ENCODE measurements around the gene FARS2. TPM values are rescaled to one million over a fixed set of nuclear protein-coding genes. Genes with fewer than 3 reads are reported as not detected.

The FARS2 gene
- total and polyA plus RNA-seq, 2 donors (not counting 1 experiment from before 2014, with no cell fraction given): 33.0 to 35.5 TPM

DNA sequence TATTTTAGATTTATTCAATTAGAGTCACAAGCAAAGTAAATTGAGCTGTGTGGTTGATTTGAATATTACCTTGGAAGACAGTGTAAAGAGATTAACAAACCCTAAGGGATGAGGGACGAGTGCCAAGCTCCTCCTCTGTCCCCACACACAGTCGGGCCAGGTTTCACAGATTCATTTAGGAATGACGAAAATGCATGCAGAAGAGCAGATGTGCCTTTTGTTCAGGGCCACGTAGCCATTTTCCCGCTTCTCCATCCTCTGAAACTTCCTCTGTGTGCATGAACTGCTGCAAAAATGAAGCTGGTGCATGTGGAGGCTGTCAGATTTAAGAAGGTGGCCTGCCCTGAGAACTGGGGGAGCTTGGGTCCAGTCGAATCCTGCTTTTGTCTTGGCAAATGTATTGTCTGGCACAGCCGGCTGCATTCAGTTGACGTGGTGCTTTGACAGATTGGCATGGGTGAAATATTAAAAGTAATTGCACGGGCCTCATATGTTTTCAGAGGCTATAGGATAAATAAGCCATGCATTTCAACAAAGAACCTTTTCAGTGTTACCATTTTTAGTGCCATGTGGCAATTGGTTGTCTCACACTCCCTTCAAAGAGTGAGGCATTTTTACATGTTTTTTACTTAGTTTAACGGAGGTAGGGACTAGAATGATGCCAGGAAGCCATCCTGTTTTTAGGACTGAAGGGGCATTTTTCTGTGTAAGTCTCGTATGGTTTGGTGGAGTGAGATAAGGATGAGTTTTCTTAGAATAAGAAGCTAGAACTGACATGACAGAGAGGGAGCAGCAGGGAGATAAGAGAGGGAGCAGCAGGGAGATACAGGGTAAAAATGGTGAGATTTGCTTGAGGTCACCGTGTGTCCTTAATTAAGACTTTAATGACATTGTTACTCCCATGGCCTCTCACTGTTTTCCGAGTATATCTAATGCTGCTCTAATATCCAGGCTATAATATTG, 384.3 kb downstream of the FARS2 start:
- Histone ChIP-seq H3K36me3 (replicated peaks in 1 of 2; ENCODE audit: control extremely low read depth in 1 of 2, control insufficient read depth in 1 of 2, extremely low read depth in 1 of 2, insufficient read depth in 2 of 2, low read length in 1 of 2) (peaks cover 0 to 5% of the 10 kb centered on the region in 2 experiments), H3K4me1 (ENCODE audit: control insufficient read depth in 2 of 2, insufficient read depth in 2 of 2, low read length in 2 of 2) (peaks cover 10% of the 10 kb centered on the region in 2 donors), H3K4me3 (ENCODE audit: control extremely low read depth in 1 of 5, extremely low read depth in 1 of 5, insufficient read depth in 1 of 5, low read depth in 2 of 5, low read length in 4 of 5) (no peak overlapping the region), H3K9ac (ENCODE audit: low read length) (no peak overlapping the region), H2AFZ (ENCODE audit: insufficient read depth, low read depth, low read length, poor library complexity, severe bottlenecking) (no peak overlapping the region), H3K9me3 (ENCODE audit: control extremely low read depth in 1 of 3, control insufficient read depth in 2 of 3, insufficient read depth in 1 of 3, low read length in 2 of 3) (peaks cover 0 to 8% (median 4%) of the 10 kb centered on the region in 3 donors), H3K4me2 (replicated peaks; ENCODE audit: low read depth, low read length, poor library complexity, severe bottlenecking) (no peak overlapping the region), H3K79me2 (ENCODE audit: control insufficient read depth, insufficient read depth, low read length) (no peaks in the 10 kb centered on the region), H3K27ac (ENCODE audit: low read length in 2 of 2) (no peak overlapping the region), H4K20me1 (ENCODE audit: control insufficient read depth, insufficient read depth, low read length, poor library complexity, severe bottlenecking) (no peaks in the 10 kb centered on the region), H3K27me3 (replicated peaks in 1 of 4; ENCODE audit: control extremely low read depth in 1 of 4, control insufficient read depth in 3 of 4, insufficient read depth in 4 of 4, low read length in 3 of 4) (no peaks in the 10 kb centered on the region)
- DNase-seq: no peak
- H3K9me3 Mint-ChIP-seq (ENCODE audit: insufficient read depth): peaks cover 3% of the 10 kb centered on the region
- no peak overlapping the region for H3K4me3 Mint-ChIP-seq
- POLR2A ChIA-PET: no interaction called here
- no peak overlapping the region for H3K27ac Mint-ChIP-seq
- 94% methylated on average over 8 of the region's 13 CpGs for WGBS (ENCODE audit: insufficient coverage)
- peaks cover 18% of the 10 kb centered on the region for H3K4me1 Mint-ChIP-seq
- CTCF ChIA-PET: no interaction called here
- TF ChIP-seq EZH2 (IDR thresholded peaks at IDR 0.05; ENCODE audit: borderline replicate concordance, insufficient read depth, low read depth, low read length, poor library complexity, severe bottlenecking): no peak
- TF ChIP-seq, protein P1, sequence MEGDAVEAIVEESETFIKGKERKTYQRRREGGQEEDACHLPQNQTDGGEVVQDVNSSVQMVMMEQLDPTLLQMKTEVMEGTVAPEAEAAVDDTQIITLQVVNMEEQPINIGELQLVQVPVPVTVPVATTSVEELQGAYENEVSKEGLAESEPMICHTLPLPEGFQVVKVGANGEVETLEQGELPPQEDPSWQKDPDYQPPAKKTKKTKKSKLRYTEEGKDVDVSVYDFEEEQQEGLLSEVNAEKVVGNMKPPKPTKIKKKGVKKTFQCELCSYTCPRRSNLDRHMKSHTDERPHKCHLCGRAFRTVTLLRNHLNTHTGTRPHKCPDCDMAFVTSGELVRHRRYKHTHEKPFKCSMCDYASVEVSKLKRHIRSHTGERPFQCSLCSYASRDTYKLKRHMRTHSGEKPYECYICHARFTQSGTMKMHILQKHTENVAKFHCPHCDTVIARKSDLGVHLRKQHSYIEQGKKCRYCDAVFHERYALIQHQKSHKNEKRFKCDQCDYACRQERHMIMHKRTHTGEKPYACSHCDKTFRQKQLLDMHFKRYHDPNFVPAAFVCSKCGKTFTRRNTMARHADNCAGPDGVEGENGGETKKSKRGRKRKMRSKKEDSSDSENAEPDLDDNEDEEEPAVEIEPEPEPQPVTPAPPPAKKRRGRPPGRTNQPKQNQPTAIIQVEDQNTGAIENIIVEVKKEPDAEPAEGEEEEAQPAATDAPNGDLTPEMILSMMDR (IDR thresholded peaks at IDR 0.05): no peak
- no peak for ATAC-seq (ENCODE audit: low read depth)
- no peaks in the 10 kb centered on the region for H3K27me3 Mint-ChIP-seq
- intact Hi-C loops (cut with micrococcal nuclease): no loop called here
